ENCODE measurements around the gene CFTR.

The CFTR gene

DNA sequence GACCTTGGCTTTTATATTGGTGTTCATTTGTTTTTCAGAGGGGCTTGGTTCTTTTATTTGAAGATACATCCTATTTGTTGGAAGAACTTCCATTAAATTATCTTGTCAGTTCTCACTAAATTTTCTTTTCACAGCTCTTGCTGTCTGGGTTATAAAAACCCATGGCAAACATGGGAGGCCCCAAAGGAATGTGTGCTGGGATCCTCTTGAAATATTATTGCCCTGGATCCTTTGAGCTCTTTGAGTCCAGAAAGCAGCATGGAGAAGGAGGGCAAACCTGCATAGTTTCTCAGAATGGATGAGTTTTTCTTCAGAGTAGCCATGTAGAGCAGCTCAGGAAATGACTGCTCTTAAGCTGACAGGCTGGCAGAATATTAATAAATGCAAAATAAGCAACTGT lies 206.0 kb downstream of the CFTR start:
- H3K27me3 ChIP-seq = no peaks in the 10 kb centered on the region
- intact Hi-C loops (cut with DNase I; ENCODE audit: low total_unique reads) = no loop called here
- no peak overlapping the region for H3K4me3 ChIP-seq
- no peaks in the 10 kb centered on the region for H3K4me1 ChIP-seq
- no peak for DNase-seq
- no peaks in the 10 kb centered on the region for H3K36me3 ChIP-seq
- TF ChIP-seq CTCF (IDR thresholded peaks at IDR 0.05) = no peak
- no peak overlapping the region for H3K27ac ChIP-seq
- H3K9me3 ChIP-seq = no peaks in the 10 kb centered on the region

DNA sequence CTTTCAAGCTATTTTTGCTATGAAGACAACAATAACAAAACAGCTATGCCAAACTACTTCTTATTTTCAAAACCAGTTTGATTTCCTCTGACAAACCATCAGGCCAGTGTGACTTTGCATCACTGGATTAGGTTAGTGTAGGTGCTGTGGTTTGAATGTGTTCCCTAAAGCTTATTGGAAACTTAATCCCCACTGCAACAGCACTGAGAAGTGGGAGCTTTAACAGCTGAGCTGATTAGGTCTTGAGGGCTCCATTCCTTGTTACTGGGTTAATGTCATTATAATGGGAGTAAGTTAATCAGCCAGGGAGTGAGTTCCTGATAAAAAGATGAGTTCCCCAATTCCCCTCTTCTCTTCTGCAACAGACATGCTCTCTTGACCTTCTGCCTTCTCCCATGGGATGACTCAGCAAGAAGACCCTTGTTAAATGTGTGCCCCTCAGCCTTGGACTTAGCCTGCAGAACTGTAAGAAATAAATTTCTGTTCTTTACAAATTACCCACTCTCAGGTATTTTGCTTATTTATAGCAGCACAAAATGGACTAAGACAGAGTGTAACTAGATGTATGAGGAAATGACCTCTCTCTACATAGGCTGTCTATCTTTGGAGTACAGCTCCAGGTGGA lies 206.6 kb downstream of the CFTR start:
- no peaks in the 10 kb centered on the region for H3K4me1 ChIP-seq
- intact Hi-C loops (cut with DNase I; ENCODE audit: low total_unique reads) = no loop called here
- no peak overlapping the region for H3K27ac ChIP-seq
- no peaks in the 10 kb centered on the region for H3K27me3 ChIP-seq
- H3K4me3 ChIP-seq = no peak overlapping the region
- no peak for DNase-seq
- H3K36me3 ChIP-seq = no peaks in the 10 kb centered on the region
- TF ChIP-seq CTCF (IDR thresholded peaks at IDR 0.05) = no peak
- no peaks in the 10 kb centered on the region for H3K9me3 ChIP-seq

DNA sequence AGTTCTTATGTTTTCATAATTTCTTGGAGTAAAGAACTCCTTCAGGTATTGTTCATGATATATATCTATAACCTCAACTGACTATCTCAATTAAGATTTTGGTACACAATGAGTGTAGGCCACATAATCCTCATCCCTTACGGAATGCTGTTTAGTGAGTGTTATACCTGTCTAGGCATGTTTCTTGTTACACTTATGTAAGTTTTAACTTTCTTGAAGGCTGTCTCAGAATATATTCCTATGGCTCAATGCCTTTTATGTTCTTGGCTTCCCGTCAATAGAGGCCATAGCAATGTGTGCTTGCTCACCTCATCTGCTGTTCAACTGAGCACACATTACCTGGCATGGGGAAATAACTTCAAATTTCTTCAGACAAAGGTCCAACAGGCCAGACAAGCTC lies 208.3 kb downstream of the CFTR start:
- intact Hi-C loops (cut with DNase I; ENCODE audit: low total_unique reads) = no loop called here
- no peak overlapping the region for H3K27ac ChIP-seq
- H3K27me3 ChIP-seq = no peaks in the 10 kb centered on the region
- H3K9me3 ChIP-seq = no peaks in the 10 kb centered on the region
- no peaks in the 10 kb centered on the region for H3K4me1 ChIP-seq
- TF ChIP-seq CTCF (IDR thresholded peaks at IDR 0.05) = no peak
- no peaks in the 10 kb centered on the region for H3K36me3 ChIP-seq
- no peak for DNase-seq
- no peak overlapping the region for H3K4me3 ChIP-seq

DNA sequence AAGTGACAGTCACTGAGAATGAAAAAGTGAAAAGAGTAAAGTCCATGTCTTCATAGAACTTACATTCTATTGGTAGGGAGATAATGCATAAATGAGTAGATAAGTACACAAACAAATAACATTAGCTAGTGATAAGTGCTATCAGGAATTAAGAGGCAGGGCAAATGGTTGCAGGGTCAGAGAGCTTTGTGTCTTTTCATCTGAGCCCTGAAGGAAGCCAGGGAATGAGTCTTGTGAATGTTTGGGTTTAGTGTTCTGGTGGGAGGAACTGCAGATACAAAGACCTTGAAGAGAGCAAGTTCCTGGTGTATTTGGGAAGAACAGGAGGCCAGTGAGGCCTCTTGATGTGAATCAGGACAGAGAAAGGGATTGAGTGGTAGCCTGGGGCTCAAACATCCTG lies 209.6 kb downstream of the CFTR start:
- H3K4me1 ChIP-seq = no peaks in the 10 kb centered on the region
- no peak for TF ChIP-seq CTCF (IDR thresholded peaks at IDR 0.05)
- no peak overlapping the region for H3K4me3 ChIP-seq
- intact Hi-C loops (cut with DNase I; ENCODE audit: low total_unique reads) = no loop called here
- no peaks in the 10 kb centered on the region for H3K9me3 ChIP-seq
- H3K27me3 ChIP-seq = no peaks in the 10 kb centered on the region
- DNase-seq = no peak
- no peak overlapping the region for H3K27ac ChIP-seq
- H3K36me3 ChIP-seq = no peaks in the 10 kb centered on the region

GRCh38 chr7:117690147-117690546 lies 210.3 kb downstream of the CFTR start:
- no peak overlapping the region for H3K4me3 ChIP-seq
- no peaks in the 10 kb centered on the region for H3K4me1 ChIP-seq
- H3K9me3 ChIP-seq = no peaks in the 10 kb centered on the region
- DNase-seq = no peak
- H3K36me3 ChIP-seq = no peaks in the 10 kb centered on the region
- no peaks in the 10 kb centered on the region for H3K27me3 ChIP-seq
- intact Hi-C loops (cut with DNase I; ENCODE audit: low total_unique reads) = no loop called here
- no peak for TF ChIP-seq CTCF (IDR thresholded peaks at IDR 0.05)
- H3K27ac ChIP-seq = no peak overlapping the region

DNA sequence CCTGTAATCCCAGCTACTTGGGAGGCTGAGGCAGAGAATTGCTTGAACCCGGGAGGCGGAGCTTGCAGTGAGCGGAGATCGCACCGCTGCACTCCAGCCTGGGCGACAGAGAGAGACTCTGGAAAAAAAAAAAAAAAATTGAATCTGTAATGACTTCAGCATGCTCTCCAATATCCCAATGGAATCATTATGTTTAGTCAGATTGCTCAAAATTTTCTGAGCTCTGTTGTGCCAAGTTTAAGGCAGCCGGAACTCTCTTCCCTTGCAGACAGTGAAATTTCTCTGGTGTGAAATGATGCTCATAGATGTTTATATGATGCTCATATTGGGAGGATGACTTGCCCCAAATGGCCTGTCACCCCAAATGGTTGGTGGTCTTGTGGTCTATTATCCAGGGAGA lies 212.5 kb downstream of the CFTR start:
- Histone ChIP-seq H3K27me3 (no peaks in the 10 kb centered on the region), H3K4me3 (no peak overlapping the region), H3K36me3 (no peaks in the 10 kb centered on the region), H3K4me1 (no peaks in the 10 kb centered on the region), H3K9me3 (no peaks in the 10 kb centered on the region), H3K27ac (no peak overlapping the region)
- no peak for TF ChIP-seq CTCF (IDR thresholded peaks at IDR 0.05)
- DNase-seq = no peak
- intact Hi-C loops (cut with DNase I; ENCODE audit: low total_unique reads) = no loop called here
